ENCODE results near the gene ILF3.

- TF ChIP-seq CTCF (IDR thresholded peaks at IDR 0.05; ENCODE audit: extremely low read depth in 1 of 2, insufficient read depth in 1 of 2, low read depth in 1 of 2, low read length in 2 of 2) (no peak), GATA2 (IDR thresholded peaks at IDR 0.05; ENCODE audit: insufficient read depth, insufficient read length, low read depth, low read length) (no peak)
Measured at GRCh38 chr19:10611907-10612306, 42.2 kb upstream of the ILF3 start.
